A549 treated with Hydrocortisone at 1 μM for 4 hours (cell line): ENCODE data around the gene PDGFC. TPM values are rescaled to one million over a fixed set of nuclear protein-coding genes. Genes with fewer than 3 reads are reported as not detected.

Source experiments
- total RNA-seq: library from RNA; stranded (reverse); fragments of 200-300 nt; extraction: Qiagen RNA extraction; gene quantifications from 5 replicates; pipeline ENCODE4 v1.2.3, GENCODE V29; 2022

Gene PDGFC, protein sequence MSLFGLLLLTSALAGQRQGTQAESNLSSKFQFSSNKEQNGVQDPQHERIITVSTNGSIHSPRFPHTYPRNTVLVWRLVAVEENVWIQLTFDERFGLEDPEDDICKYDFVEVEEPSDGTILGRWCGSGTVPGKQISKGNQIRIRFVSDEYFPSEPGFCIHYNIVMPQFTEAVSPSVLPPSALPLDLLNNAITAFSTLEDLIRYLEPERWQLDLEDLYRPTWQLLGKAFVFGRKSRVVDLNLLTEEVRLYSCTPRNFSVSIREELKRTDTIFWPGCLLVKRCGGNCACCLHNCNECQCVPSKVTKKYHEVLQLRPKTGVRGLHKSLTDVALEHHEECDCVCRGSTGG
- total RNA-seq: 2.2 to 4.0 TPM (median 2.6 TPM) in 5 replicates

DNA sequence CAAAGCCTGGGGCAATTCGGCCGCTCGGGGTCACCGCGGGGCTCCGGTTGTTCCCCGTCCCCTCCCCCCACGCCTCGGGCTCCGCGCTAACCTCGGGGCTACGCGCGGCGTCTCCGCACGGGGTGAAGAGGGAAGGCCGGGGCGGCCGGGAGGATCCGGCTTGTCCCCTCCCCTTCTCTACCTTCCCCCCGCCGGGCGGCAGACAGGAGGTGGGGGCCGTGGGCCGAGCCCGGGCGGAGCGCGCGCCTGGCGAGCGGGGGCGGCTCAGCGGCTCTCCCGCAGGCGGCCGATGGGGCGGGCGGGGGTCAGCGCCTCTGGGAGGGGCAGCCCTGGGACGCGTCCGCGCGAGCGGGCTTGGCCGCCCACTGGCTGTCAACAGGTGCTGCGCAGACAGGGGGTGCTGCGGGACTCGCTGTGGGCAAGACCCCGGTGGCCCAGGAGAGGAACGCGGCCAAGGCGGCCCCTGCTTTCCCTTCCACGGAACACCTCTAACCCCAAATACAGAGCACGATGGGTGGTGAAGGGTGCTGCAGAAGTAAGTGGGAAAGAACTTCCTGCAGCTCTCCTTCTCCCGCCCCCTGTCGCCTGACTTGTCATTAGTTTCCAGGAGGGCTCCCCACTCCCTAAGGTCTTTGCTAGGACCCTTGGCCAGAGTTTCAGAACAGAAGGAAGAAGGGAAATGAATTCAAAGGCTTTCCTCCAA lies at the start of gene PDGFC:
PDGFC (minus strand) TSS at position 124 of the 703 bp plus-strand sequence. CDS start 896 bp downstream, outside the sequence.

Other genes with a start within 250 kb of the PDGFC start
- gene GLRB, start 104.4 kb upstream of the PDGFC start, total RNA-seq: 0.71 to 0.96 TPM (median 0.90 TPM) in 5 replicates
- gene GRIA2, start 248.9 kb upstream of the PDGFC start, total RNA-seq: not detected in 5 replicates